Right lobe of liver (tissue), 6 donors: ENCODE measurements around the gene PNKD. TPM values are rescaled to one million over a fixed set of nuclear protein-coding genes. Genes with fewer than 3 reads are reported as not detected.
"Not testable (repeated sequence)": the region's sequence is repeated elsewhere in the genome, so short reads cannot be mapped to it uniquely, and the experiment has no call there.

ENCODE experiments used
- ATAC-seq, 4 donors: fragments of 200-7000 bp; cut with Tn5 transposase; one replicate each; pipeline ENCODE4 v1.9.1; 2020; ENCODE audit warnings: mild to moderate bottlenecking in 4 of 4, moderate library complexity in 4 of 4
- DNase-seq, 3 donors: peaks; one replicate each; pipeline ENCODE4 v3.0.0-alpha.2; 2020
- H3K27ac ChIP-seq, 3 donors: fragments of 200-600 bp; one replicate each; pipeline ENCODE4 v1.8.0; 2022
- H3K27me3 ChIP-seq, 2 donors: fragments of 200-600 bp; one replicate each; pipeline ENCODE4 v1.8.0; 2022
- H3K36me3 ChIP-seq, 4 donors: fragments of 200-600 bp; sonication (generic) in 1 of 4; one replicate each; pipeline versions ENCODE4 v1.5.1 to v1.8.0; 2017 to 2022; ENCODE audit warnings: control low read depth in 1 of 4
- H3K4me1 ChIP-seq, 4 donors: fragments of 200-600 bp; sonication (generic) in 1 of 4; one replicate each; pipeline versions ENCODE4 v1.5.1 to v1.8.0; 2017 to 2022; ENCODE audit warnings: control low read depth in 1 of 4
- H3K4me3 ChIP-seq, 3 donors: fragments of 200-600 bp; one replicate each; pipeline ENCODE4 v1.8.0; 2022
- H3K9me3 ChIP-seq, 4 donors: fragments of 200-600 bp; sonication (generic) in 1 of 4; one replicate each; pipeline versions ENCODE4 v1.5.1 to v1.8.0; 2017 to 2022; ENCODE audit warnings: control low read depth in 1 of 4
- POLR2A ChIP-seq: fragments of 450-650 bp; IDR thresholded peaks from one replicate; pipeline ENCODE4 v1.6.1; 2017; ENCODE audit warnings: antibody characterized with exemption, mild to moderate bottlenecking
- WGBS: methylation state at CpG from one replicate; pipeline ENCODE4 v1.1.6; 2018; ENCODE audit warnings: low coverage, low lambda C conversion rate; ENCODE audit not compliant: insufficient coverage; ENCODE audit errors: missing lambda C conversion rate; 5-methylcytosine and 5-hydroxymethylcytosine counted together
- intact Hi-C, 2 donors: fragments of 100-400 bp; cut with DNase I; formaldehyde crosslinking; loops; one replicate each; pipeline versions ENCODE4 v1.11.2 to v1.14.1; 2022
- total RNA-seq, 6 experiments: library from RNA; depleted of rRNA in 2 of 6; stranded (reverse); fragments of >200 nt in 2 of 6; fragmentation: NEBNext Ultra II Directional in 3 of 6; extraction: Animal tissue kit (Norgen Biotek cat#: 25700) in 3 of 6; gene quantifications; one replicate each; pipeline versions ENCODE4 v1.1.0 to v1.2.4, GENCODE V29; 2016 to 2023
- TF ChIP-seq, protein P1 (sequence below), 4 donors: fragments of 200-600 bp in 3 of 4; fragments of 450-650 bp in 1 of 4; IDR thresholded peaks; one replicate each; pipeline versions ENCODE4 v1.5.1 to v1.8.0; 2016 to 2022; ENCODE audit warnings: antibody characterized with exemption in 4 of 4, mild to moderate bottlenecking in 2 of 4
- donor health status: DM: no; HTN: yes; CAD: no.
- donor health status: DM: no; HTN: no; CAD: no.
- donor health status: DM: no; HTN: no; CAD: no.
- donor health status: DM: no; HTN: yes; CAD: no.
- donor health status: DM: no; HTN: yes; CAD: no.

PNKD gene
- total RNA-seq, 6 experiments from 2014 or later: 78.5 to 137 (median 115) TPM

DNA sequence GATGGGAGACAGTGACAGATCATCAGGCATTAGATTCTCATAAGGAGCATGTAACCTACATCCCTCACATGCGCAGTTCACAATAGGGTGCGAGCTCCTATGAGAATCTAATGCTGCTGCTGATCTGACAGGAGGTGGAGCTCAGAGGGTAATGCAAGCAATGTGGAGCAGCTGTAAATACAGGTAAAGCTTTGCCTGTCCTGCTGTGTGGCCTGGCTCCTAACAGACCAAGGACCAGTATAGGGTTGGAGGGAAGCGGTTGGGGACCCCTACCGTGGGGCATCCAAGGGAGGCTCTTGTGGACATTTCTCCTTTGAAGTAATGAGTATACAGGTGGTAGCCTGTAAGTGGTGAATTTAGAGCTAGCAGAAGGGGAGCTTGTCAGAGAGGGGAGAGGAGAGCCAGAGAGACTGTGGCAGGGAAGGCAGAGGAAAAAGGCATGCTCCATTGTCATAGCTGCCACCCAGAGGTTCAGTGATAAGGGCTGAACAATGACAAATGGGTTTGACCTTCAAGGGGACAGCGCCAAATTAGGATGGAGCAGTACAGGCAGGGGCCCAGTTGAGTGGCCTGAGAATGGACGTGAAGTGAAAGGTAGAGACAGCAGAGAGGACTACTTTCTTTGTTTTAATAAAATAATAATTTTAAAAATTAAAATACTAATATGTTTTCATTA, 37.2 kb downstream of the PNKD start:
- no peak for TF ChIP-seq POLR2A
- TF ChIP-seq, protein P1, sequence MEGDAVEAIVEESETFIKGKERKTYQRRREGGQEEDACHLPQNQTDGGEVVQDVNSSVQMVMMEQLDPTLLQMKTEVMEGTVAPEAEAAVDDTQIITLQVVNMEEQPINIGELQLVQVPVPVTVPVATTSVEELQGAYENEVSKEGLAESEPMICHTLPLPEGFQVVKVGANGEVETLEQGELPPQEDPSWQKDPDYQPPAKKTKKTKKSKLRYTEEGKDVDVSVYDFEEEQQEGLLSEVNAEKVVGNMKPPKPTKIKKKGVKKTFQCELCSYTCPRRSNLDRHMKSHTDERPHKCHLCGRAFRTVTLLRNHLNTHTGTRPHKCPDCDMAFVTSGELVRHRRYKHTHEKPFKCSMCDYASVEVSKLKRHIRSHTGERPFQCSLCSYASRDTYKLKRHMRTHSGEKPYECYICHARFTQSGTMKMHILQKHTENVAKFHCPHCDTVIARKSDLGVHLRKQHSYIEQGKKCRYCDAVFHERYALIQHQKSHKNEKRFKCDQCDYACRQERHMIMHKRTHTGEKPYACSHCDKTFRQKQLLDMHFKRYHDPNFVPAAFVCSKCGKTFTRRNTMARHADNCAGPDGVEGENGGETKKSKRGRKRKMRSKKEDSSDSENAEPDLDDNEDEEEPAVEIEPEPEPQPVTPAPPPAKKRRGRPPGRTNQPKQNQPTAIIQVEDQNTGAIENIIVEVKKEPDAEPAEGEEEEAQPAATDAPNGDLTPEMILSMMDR (IDR thresholded peaks at IDR 0.05): no peak
- DNase-seq (no peak), ATAC-seq (no peak)
- Histone ChIP-seq H3K27me3 (no peaks in the 10 kb centered on the region), H3K36me3 (no peaks in the 10 kb centered on the region), H3K9me3 (no peaks in the 10 kb centered on the region), H3K4me1 (peaks cover 0 to 34% (median 13%) of the 10 kb centered on the region in 4 donors), H3K4me3 (no peak overlapping the region), H3K27ac (no peak overlapping the region)
- 88% methylated on average over 5 of the region's 6 CpGs for WGBS
- intact Hi-C loops: loop anchor here (10.0 kb wide), 2 partner anchors 47 to 87 kb away; partner anchors contain the start of genes CATIP (in 1 of the 2) and CTDSP1 (in 1 of the 2)

DNA sequence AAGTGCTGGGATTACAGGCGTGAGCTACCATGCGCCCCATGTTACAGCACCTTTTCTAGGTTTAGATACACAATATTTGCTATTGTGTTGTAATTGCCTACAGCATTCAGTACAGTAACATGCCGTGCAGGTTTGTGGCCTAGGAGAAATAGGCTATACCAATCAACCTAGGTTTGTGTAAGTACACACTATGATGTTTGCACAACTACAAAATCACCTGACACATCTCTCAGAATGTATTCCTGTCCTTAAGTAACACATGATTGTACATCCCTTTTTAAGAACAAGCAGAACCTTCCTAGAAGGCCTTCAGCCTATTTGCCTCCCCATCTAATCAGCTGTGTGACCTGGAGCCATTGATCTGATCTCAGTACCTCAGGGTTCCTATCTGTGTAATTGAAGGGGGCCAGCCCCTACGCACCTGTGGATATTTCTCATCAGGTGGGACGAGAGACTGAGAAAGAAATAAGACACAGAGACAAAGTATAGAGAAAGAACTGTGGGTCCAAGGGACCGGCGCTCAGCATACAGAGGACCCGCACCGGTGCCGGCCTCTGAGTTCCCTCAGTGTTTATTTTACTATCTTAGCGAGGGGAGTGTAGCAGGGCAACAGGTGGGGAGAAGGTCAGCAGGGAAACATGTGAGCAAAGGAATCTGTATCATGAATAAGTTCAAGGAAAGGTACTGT, 40.7 kb downstream of the PNKD start:
- Histone ChIP-seq H3K9me3 (no peaks in the 10 kb centered on the region), H3K4me1 (peaks cover 0 to 44% (median 19%) of the 10 kb centered on the region in 4 donors), H3K27me3 (no peaks in the 10 kb centered on the region), H3K4me3 (no peak overlapping the region), H3K36me3 (no peaks in the 10 kb centered on the region), H3K27ac (peak overlapping the region in 2 of 3 donors; percentile 19 to 45)
- DNase-seq (no peak), ATAC-seq (peak in 2 of 4 donors; percentile 12 to 41)
- intact Hi-C loops: no loop called here
- 42% methylated on average over 10 of the region's 11 CpGs for WGBS
- TF ChIP-seq, protein P1 (IDR thresholded peaks at IDR 0.05): no peak
- no peak for TF ChIP-seq POLR2A

DNA sequence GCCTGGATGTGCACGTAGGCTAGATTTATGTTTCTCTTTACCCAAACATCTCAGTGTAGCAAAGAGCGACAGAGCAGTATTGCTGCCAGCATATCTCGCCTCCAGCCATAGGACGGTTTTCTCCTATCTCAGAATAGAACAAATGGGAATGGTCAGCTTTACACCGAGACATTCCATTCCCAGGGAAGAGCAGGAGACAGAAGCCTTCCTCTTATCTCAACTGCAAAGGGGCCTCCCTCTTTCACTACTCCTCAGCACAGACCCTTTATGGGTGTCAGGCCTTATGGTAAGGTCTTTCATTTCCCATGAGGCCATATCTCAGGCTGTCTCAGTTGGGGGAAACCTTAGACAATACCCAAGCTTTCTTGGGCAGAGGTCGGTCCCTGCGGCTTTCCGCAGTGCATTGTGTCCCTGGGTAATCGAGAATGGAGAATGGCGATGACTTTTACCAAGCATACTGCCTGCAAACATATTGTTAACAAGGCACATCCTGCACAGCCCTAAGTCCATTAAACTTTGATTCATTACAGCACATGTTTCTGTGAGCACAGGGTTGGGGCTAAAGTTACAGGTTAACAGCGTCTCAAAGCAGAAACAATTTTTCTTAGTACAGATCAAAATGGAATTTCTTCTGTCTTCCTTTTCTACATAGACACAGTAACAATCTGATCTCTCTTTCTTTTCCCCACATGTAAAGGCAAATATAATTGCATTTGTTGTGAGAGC, 41.4 kb downstream of the PNKD start:
- ATAC-seq: peak in 2 of 4 donors; percentile 18 to 43
- 66% methylated on average over 5 of the region's 11 CpGs for WGBS

DNA sequence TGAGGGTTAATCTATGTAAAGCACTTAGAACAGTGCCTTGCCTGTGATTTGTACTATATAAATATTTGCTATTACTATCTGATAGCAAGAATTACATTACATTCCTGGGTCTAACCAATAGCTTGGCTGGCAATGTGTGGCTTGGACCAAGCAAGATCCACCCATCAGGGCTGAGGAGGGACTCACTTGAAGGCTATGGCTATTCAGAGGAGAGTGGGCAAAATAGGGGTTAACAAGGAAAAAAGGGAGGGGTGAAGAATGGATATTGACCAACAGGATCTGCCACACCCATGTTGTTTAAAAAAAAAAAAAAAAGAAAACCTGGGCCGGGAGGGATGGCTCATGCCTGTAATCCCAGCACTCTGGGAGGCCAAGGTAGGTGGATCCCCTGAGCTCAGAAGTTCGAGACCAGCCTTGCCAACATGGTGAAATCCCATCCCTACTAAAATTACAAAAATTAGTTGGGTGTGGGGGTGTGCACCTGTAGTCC, 42.0 kb downstream of the PNKD start:
- Histone ChIP-seq H3K4me1 (peaks cover 0 to 38% (median 15%) of the 10 kb centered on the region in 4 donors), H3K9me3 (no peaks in the 10 kb centered on the region), H3K36me3 (no peaks in the 10 kb centered on the region), H3K27me3 (no peaks in the 10 kb centered on the region), H3K4me3 (no peak overlapping the region), H3K27ac (peak overlapping the region; percentile 40 to 85 (median 62))
- TF ChIP-seq POLR2A: no peak
- TF ChIP-seq, protein P1 (IDR thresholded peaks at IDR 0.05): no peak
- DNase-seq (no peak), ATAC-seq (peak; percentile 59 to 81 (median 70))
- intact Hi-C loops: no loop called here
- 24% methylated on average over 2 of the region's 2 CpGs for WGBS

More for the DNA sequence above, 41.4 kb downstream of the PNKD start:
- intact Hi-C loops, H3K27me3 ChIP-seq, DNase-seq, H3K36me3 ChIP-seq, H3K4me3 ChIP-seq, H3K9me3 ChIP-seq: not testable (repeated sequence)
- peaks cover 0 to 38% (median 15%) of the 10 kb centered on the region in 4 donors for H3K4me1 ChIP-seq
- peak overlapping the region in 2 of 3 donors; percentile 45 to 85 for H3K27ac ChIP-seq
